Stimulated activated CD8-positive, alpha-beta memory T cell treated with anti-CD3 and anti-CD28 coated beads, Interleukin-7, amount 100 ng/mL, for 48 hours (primary cell): ENCODE results near the gene ZNF780B.
A peak's percentile ranks its signal among the peaks of the same experiment; 100 is the strongest.

Source experiments
- DNase-seq, 2 donors: peaks; one replicate each; pipeline ENCODE4 v3.0.0-alpha.2; 2020; ENCODE audit warnings: low read depth in 1 of 2; ENCODE audit errors: extremely low read depth in 1 of 2

ZNF780B gene

GRCh38 chr19:40055832-40056504 is at the start of gene ZNF780B:
TSS of gene ZNF780B (minus strand) at chr19:40056231. CDS start at chr19:40050332, 5,899 bp downstream.
- DNase-seq = peak; percentile 41 to 58

- DNase-seq = no peak
Measured at GRCh38 chr19:40104754-40105153, 48.7 kb upstream of the ZNF780B start.

- no peak for DNase-seq
Measured at GRCh38 chr19:40103600-40103999, 47.6 kb upstream of the ZNF780B start.

- no peak for DNase-seq
Measured at GRCh38 chr19:40101813-40102212, 45.8 kb upstream of the ZNF780B start.

- no peak for DNase-seq
Measured at GRCh38 chr19:40093416-40093815, 37.4 kb upstream of the ZNF780B start.

- DNase-seq = no peak
Measured at GRCh38 chr19:40091205-40092129, 35.4 kb upstream of the ZNF780B start.

GRCh38 chr19:40090241-40091204 is 34.5 kb upstream of the ZNF780B start, which contains the start of gene ZNF780A:
TSS of gene ZNF780A (minus strand) at chr19:40090943. CDS start at chr19:40084753, 6,190 bp downstream.
- DNase-seq = peak; percentile 45 to 62

GRCh38 chr19:40089462-40089861 is 33.4 kb upstream of the ZNF780B start:
- no peak for DNase-seq

- no peak for DNase-seq
Measured at GRCh38 chr19:40088299-40089047, 32.4 kb upstream of the ZNF780B start.

- no peak for DNase-seq
Measured at GRCh38 chr19:40084948-40085347, 28.9 kb upstream of the ZNF780B start.

- DNase-seq = no peak
Measured at GRCh38 chr19:40081411-40081810, 25.4 kb upstream of the ZNF780B start.

- DNase-seq = no peak
Measured at GRCh38 chr19:40080289-40080688, 24.3 kb upstream of the ZNF780B start.

- DNase-seq = no peak
Measured at GRCh38 chr19:40078377-40078776, 22.3 kb upstream of the ZNF780B start.

GRCh38 chr19:40070058-40070457 is 14.0 kb upstream of the ZNF780B start:
- DNase-seq = no peak

GRCh38 chr19:40059624-40060023 is 3.6 kb upstream of the ZNF780B start:
- no peak for DNase-seq

GRCh38 chr19:40057166-40057565 is 1.1 kb upstream of the ZNF780B start:
- no peak for DNase-seq

GRCh38 chr19:40056505-40056904 is 474 bp upstream of the ZNF780B start:
- DNase-seq = no peak

- DNase-seq = no peak
Measured at GRCh38 chr19:40055049-40055448, 982 bp downstream of the ZNF780B start.

GRCh38 chr19:40054632-40055031 is 1.4 kb downstream of the ZNF780B start:
- DNase-seq = no peak

- no peak for DNase-seq
Measured at GRCh38 chr19:40053491-40053890, 2.5 kb downstream of the ZNF780B start.
